GM18951 (cell line): Measurements from ENCODE around the gene NRCAM.
"Not testable (repeated sequence)": the region's sequence is repeated elsewhere in the genome, so short reads cannot be mapped to it uniquely, and the experiment has no call there.

ENCODE experiments used
- POLR2A ChIP-seq: IDR thresholded peaks from 4 replicates; pipeline ENCODE4 v1.6.1; 2011; ENCODE audit warnings: mild to moderate bottlenecking; ENCODE audit not compliant: insufficient read length, insufficient read depth; ENCODE audit errors: extremely low read depth
- in situ Hi-C: fragments of 300-500 bp; cut with MboI; formaldehyde crosslinking; loops from one replicate; pipeline ENCODE4 v1.12.0; 2022; ENCODE audit warnings: low sequenced_read_pairs, mixed read lengths, inconsistent platforms; ENCODE audit not compliant: unreplicated experiment

The NRCAM gene

DNA sequence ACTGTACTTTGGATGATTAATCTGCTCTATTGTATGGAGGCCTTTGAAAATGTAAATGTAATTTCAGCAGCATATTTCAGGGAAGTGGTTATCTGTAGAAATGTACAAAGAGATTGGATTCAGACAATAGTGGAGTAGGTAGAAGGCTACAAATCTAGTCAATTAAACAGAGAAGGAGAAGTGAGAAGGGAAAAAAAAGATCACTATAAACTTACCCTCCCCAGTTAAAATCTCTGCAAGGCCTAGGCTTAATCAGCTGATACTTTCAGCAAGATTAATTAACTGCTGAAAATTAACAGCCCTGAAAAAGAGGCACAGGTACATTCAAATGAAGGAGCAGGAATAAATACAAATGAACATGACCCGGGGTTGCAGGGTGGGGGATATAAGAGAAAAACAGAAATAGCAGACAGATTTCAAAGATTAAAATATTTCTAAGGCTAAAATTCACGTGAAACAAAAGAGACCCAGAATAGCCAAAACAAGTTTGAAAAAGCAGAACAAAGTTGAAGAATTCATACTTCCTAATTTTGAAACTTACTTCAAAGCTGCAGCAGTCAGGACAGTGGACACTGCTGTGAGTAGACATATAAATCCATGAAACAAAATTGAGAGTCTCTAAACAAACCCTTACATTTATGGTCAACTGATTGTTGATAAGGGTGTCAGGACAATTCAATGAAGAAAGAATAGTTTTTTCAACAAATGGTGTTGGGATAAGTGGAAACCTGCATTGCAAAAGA lies 96.0 kb downstream of the NRCAM start:
- in situ Hi-C loops: no loop called here
- TF ChIP-seq POLR2A: no peak

DNA sequence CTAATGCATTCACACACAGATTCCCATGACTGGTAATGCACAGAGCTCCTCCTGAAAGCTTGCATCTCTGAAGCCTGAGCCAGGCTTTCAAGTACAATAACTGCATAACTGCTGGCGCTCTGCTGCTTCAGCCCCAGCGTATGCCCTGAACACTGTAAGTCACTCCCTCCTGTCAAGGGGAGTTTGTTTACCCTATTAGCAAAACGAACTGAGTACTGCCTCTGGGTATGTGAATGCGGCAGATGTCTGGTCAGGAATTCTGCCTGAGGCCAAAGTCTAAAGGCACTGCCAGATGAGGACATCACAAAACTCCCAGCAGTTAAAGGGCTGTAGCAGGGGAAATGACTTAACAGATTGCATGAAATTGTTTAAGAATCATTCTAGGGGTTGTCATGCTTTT lies 97.7 kb downstream of the NRCAM start:
- no peak for TF ChIP-seq POLR2A

DNA sequence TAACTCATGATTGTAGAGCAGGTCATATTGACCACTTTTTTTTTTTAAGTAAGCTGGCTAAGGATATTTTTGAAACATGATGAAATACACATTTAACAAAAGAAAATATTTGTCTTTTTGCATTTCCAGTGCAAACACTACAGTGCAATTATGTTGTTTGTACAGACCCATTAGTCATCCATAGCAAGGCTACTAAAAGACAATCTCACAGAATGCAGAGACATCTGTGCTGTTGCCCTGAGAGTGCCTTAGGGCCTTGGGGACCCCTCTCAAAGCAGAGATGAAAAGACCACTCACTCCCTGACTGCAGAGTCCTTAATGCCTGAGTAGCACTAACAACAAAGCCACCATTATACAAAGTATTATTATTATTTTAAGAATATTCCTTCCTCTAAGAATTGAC lies 104.5 kb downstream of the NRCAM start:
- TF ChIP-seq POLR2A: no peak
- in situ Hi-C loops: no loop called here

More for the DNA sequence above, 97.7 kb downstream of the NRCAM start:
- in situ Hi-C loops: no loop called here

DNA sequence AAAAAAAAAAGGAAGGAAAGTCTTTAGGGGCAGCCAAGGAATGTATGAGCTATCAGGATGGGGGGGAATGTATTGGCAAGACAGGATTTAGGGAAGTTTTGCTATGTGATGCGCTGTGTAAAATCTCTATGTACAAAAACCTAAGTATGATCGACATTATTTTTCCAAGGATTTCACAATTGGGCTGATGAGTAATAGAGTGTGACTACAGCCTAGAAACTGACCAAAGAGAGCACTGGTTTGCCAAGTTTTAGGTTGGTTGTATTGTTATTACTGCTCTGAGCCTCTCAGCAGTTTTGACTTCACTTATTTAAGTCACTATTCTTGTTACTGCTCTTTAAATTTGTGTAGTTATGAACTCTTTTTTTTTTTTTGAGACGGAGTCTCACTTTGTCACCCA lies 107.3 kb downstream of the NRCAM start:
- in situ Hi-C loops: no loop called here
- TF ChIP-seq POLR2A: no peak

DNA sequence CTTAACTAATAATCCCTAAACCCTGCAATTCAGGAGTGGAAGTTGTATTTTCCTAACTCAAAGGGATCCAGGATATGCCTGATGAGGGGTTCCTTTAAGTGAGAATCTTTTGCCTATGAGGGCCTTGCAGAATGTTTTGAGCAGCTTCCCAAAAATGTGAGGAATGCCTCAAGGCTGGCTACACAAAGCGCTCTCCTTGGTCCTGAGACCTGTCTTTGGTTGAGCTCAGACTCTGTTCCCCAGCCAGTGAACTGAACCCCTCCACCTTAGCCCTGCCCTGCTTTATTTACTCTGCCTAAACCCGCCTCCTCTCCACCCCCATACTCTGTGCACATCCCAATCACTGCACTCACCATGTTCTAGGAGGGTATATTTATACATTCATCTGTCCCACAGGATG lies 108.6 kb downstream of the NRCAM start:
- no peak for TF ChIP-seq POLR2A
- in situ Hi-C loops: no loop called here

DNA sequence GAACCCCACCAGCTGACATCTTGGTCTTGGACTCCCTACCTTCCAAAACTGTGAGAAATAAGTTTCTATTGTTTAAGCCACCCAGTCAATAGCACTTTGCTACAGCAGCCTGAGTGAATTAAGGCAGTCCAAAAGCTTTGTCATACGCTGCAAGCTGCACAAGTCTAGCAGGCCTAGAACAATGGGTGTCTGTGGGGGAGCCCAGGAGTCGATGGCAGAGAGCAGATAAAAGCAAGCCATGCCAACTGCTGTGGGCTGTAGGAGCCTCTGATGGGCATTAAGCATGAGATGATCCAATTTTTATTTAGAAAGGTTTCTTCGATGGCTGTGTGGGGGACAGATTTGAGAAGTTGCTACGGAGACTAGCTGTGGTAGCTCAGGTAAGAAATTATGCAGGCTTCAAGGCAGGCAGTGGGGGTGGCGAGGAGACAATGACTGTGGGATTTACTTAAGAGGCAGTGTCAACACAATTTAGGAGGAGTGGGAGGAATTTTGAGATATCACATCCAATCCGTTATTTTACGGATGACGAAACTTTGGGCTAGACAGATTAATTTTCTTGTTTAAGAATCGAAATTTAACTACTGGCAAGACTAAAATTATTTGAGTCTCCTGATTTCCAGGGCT lies 110.4 kb downstream of the NRCAM start:
- no peak for TF ChIP-seq POLR2A
- in situ Hi-C loops: no loop called here

DNA sequence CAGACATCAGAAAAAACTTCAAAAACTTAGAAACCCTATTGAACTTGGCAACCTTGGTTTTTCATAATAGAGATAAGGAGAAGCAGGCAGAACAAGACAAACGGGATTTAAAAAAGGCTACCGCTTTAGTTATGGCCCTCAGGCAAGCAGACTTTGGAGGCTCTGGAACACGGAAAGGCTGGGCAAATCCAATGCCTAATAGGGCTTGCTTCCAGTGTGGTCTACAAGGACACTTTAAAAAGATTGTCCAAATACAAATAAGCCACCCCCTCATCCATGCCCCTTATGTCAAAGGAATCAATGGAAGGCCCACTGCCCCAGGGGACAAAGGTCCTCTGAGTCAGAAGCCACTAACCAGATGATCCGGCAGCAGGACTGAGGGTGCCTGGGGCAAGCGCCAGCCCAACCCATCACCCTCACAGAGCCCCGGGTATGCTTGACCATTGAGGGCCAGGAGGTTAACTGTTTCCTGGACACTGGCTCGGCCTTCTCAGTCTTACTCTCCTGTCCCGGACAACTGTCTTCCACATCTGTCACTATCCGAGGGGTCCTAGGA lies 115.3 kb downstream of the NRCAM start:
- in situ Hi-C loops: no loop called here
- no peak for TF ChIP-seq POLR2A

DNA sequence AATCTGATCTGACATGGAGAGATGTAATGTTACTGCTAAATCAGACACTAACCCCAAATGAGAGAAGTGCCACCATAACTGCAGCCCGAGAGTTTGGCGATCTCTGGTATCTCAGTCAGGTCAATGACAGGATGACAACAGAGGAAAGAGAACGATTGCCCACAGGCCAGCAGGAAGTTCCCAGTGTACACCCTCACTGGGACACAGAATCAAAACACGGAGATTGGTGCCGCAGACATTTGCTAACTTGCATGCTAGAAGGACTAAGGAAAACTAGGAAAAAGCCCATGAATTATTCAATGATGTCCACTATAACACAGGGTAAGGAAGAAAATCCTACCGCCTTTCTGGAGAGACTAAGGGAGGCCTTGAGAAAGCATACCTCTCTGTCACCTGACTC lies 115.8 kb downstream of the NRCAM start:
- in situ Hi-C loops: not testable (repeated sequence)

DNA sequence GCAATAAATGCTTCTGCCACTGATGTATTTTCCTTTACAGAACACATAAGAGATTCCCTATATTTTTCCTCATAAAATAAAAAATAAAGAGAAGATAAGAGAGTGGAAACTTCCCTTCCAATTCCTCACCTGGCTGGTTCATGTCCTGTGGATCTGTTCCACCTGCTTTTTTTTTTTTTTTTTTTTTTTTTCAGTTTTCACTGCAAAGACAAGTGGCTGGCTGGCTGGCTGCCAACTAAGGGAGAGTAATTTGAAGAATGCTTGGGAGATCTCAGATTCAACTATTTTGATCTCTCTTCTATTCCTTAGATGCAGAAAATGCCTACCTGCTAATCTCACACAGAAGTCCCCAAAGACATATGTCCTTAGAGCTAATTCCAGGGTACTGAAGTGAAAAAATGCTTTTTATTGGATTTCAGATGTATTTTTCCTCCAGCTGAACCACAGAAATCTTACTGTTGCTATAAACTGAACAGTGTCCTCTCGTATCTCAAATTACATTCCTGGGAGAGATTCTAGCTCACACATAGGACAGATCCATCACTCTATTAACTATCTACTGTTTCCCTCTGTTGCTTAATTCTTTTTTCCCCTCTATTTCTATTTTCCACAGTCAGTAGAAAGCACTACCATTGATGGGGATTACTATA lies 120.8 kb downstream of the NRCAM start:
- in situ Hi-C loops: no loop called here
- no peak for TF ChIP-seq POLR2A

DNA sequence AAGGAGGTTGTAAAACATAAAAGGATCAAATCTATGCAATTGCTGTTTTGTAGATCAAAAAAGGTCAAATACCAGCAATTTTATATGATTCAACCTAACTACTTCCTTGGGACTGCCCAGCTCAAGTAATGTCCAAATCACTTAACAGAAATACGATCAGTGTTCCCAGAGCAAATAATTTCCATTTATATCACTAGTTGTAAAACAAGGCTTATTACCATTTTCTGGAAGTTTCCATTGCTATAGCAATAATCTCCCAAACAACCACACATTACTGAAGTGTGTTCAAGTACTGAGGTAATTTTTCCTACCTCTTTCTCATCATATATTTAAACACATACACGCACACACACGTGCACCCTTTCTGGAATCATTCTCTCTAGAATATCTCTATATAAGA lies 123.3 kb downstream of the NRCAM start:
- in situ Hi-C loops: no loop called here
- TF ChIP-seq POLR2A: no peak

DNA sequence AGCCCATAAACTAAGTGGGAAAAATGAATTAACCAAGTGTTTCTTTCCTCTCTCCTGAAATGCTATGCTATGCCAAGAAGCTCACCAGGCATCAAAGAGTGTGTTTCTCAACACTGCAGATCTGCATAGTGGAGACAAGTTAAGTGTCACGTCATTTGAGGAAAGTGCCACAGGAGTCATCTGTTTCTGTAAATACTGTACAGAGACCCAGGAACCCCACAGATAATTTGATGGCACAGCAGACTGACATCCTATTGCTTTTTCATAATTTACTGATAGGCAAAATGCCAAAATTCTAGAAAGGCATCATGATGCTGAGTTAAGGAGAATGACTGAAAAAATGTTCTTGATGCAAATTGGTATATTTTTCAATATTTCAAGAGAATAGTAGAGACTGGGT lies 124.3 kb downstream of the NRCAM start:
- no peak for TF ChIP-seq POLR2A
- in situ Hi-C loops: no loop called here

DNA sequence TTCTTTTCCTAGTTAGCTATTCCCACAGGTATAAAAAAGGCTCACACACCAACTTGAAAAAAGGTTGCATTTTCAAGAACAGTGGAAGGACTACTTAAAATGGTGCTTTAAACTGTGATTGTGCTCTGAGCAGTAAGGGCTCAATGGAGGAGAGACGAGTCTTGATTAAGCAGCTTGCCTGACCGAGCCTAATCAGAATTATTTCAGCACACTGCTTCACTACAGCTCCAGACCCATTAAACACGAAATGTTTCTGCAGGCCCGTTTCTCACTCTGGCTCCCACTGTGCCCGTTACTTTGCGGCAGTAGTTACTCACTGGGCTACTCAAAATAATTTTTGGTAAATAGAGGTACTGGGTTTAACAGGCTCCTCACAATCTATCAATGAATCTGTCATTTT lies 126.0 kb downstream of the NRCAM start:
- TF ChIP-seq POLR2A: no peak
- in situ Hi-C loops: no loop called here

DNA sequence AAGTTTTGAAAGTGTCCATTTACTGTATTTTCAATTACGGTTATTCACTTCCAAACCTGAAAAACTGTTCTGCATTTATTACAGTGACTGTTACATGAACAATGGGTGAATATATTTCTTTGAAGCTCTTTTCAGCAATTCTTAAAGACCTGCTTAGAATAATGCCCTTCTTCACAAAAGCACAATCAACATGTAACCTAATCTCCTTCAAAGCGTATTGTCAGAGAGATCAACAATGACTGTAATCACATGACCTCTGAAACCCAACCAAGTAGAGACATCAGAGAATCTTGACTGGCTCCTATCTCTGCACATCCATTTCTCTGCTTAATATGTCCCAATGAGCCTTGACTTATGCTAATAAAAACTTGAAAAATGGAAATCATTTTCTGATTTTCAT lies 126.7 kb downstream of the NRCAM start:
- TF ChIP-seq POLR2A: no peak
- in situ Hi-C loops: no loop called here

DNA sequence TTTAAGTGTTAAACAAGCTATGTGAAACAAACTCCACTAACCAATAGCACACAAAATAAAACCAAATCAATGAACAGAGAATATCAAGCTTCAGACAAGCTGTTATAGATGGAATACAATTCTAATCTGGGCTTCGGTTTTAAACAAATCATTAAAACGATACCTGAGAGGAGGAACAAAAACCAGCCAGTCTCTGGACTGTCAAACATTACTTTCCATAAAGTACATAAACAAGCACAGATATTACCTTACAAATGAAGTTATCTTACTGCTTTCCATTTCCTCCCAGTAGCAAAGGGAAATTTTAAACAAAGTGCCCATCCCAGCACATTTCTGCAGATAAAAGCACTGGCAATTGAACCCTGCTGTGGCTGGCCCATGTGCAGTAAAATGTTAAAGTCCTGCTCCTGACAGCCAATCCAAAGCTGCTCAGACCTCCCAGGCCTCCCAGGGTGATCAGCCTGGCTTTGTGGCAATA lies 128.0 kb downstream of the NRCAM start:
- no peak for TF ChIP-seq POLR2A
- in situ Hi-C loops: no loop called here

DNA sequence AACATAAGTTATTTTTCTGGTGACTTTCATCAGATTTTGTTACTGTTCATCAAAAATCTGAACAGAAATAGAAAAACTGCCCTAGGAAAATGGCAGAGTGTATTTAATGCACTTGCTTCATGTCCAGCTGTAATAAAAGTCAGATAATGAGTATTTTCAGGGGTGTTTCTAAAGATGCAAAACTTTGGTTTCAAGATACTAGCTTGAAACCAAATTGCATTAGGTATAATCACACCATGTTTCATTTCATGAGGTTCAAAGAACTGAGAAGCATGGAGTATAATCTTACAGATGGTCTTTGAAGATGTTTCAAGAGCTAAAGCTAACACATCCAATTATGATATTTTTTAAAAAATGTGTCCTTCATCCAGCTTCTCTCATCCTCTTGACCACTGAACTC lies 128.9 kb downstream of the NRCAM start:
- in situ Hi-C loops: no loop called here
- no peak for TF ChIP-seq POLR2A
